Stimulated activated CD8-positive, alpha-beta memory T cell treated with anti-CD3 and anti-CD28 coated beads, Interleukin-7, amount 100 ng/mL, for 4 hours (primary cell): ENCODE measurements around the gene RNF10.
"Not testable (repeated sequence)": the region's sequence is repeated elsewhere in the genome, so short reads cannot be mapped to it uniquely, and the experiment has no call there.

ENCODE experiments used
- DNase-seq, 2 donors: peaks; one replicate each; pipeline ENCODE4 v3.0.0-alpha.2; 2020; ENCODE audit warnings: low read depth in 2 of 2

RNF10 gene

DNA sequence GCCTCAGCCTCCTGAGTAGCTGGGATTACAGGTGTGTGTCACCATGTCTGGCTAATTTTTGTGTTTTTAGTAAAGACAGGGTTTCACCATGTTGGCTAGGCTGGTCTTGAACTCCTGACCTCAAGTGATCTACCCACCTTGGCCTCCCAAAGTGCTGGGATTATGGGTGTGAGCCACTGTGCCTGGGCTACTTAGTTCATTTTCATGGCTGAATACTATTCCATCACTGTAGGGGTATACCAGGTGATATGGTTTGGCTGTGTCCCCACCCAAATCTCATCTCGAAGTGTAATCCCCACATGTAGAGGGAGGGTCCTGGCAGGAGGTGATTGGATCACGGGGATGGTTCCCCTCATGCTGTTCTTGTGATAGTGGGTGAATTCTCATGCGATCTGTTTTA, 83.0 kb downstream of the RNF10 start:
- DNase-seq, result not testable (repeated sequence)

DNA sequence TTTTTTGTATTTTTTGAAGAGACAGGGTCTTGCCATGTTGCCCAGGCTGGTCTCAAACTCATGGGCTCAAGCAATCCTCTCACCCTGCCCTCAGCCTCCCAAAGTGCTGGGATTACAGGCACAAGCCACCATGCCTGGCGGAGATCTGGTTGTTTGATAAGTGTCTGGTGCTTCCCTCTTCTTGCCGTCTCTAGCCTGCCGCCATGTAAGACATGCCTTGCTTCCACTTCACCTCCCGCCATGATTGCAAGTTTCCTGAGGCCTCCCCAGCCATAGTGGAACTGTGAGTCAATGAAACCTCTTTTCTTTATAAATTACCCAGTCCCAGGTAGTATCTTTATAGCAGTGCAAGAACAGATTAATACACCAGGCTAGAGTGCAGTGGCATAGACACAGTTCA, 83.6 kb downstream of the RNF10 start:
- not testable (repeated sequence) for DNase-seq

DNA sequence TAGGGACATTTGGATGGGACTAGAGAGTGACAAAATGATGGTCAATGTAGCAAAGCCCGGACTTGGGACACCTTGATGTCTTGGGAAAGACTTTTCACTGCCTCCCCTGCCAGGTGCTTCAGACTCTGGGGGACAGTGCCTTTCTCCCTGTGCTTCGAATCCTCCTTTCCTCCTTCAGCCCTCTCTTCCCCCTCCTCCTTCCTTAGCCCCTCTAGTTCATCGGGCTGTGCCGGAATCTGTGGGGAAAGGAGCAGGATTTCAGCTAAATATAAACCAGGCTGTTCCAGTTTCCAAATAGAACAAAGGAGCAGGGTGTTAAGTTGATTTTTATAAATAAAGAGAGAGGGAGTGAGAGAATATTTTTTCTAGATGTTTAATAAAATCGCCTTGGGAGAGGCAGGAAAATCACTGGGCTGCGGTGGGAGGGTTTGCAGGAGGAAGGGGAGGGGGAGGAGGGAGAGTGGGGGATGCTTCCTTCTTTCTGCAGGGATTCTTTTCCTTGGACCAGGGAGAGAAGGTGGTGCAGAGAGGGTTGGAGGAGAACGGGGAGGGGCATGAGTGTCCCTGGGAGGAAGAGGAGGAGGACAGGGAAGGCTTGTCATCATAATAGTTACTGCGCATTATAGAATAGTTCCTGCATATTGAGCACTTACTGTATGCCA, 84.9 kb downstream of the RNF10 start:
- DNase-seq, result no peak

DNA sequence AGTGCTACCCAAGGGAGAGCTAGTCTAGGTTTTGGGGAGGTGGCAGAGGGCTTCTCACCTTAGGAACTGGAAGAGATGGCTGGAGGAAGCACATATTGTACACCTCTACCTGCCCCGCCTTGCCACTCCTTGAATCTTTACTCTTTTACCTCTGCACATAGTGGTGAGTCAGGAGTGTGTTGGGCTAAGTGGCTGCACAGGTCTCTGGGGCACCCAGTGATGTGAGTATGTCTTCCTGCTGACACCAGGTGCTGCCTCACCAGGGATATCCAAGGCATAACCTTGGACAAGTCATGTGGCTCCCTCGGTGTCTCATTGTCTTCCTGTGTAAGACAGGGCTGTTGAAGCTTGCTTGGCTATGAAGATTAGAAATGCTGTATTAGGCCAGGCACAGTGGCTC, 86.5 kb downstream of the RNF10 start:
- DNase-seq, result no peak

DNA sequence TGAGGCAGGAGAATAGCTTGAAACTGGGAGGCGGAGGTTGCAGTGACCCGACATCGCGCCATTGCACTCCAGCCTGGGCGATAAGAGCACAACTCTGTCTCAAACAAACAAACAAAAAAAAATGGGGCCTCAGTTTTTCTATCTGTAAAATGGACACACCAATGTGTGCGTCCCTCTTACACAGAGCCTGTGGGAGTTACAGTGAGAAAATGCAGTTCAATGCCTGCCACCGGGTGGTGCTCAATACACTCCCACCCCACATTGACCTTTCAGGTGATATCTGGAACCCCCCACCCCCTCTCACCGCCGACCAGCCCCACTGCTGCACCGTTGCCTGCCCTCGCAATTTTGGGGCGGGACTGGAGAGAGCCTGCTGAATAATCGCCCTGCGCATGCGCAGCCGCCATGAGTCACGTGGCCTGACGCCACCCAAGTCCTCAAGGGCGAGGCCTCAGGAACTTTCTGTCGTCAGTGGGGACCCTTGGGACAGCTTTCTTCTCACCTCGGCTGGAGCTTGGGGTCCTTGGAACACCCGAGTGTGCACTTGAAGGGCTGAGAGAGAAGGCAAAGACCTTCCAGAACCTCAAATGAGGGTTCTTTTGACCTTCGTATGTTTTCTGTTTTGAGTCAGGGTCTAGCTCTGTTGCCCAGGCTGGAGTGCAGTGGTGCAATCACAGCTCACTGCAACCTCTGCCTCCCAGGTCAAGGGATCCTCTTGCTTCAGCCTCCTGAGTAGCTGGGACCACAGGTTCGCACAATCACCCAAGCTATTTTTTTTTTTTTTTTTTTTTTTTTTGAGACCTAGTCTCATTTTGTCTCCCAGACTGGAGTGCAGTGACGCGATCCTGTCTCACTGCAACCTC, 91.6 kb downstream of the RNF10 start:
- DNase-seq, result no peak
